G401.6 (cell line): ENCODE data around the gene AGBL1.

Experiments
- FAIRE-seq: peaks from 2 replicates; lab custom pipeline; 2012; peaks lifted over from hg19 to GRCh38; lab: Jason Lieb, UNC

Gene AGBL1

DNA sequence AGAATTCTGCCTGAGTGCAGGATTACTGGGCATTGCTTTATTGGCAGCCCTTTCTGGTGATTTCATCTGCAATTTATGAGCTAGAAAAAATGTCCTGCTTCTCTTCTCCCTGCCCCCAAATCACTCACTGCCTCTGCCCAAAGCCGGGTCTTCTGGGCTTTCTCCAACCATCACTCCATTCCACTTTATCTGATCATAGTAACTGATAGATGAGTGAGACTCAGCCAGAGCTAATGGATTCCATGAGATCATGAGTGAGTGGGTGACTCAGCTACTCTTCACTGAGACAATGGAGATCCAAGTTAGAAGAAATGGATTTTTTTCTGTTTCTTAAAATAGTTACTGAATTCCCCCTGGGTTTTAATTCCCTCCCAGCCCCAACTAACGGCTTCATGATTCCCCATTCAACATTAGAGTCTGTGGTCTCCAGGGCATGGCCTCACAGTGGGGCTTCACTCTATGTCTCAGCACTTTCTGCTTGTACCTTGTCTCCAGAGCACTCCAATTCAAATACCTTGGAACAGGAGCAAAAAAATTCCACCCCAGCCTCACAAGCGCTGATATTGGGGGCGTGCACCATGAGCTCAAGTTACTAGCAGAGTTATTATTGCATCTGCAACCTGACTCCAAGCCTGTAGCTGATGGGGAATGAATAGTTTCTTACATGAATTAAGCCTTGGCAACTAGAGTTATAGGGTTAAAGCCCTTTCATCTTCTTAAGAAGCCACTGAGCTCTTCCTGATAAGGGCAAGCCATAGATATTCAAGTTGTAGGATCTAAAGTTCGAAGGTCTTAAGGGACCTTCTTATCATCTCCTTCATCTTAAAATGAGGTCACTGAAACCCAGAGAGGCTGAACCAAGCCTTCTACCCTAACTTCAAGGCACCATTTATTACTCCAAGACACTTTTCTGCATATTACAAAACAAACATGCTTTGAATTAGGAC, 85.9 kb downstream of the AGBL1 start:
- no peak for FAIRE-seq

DNA sequence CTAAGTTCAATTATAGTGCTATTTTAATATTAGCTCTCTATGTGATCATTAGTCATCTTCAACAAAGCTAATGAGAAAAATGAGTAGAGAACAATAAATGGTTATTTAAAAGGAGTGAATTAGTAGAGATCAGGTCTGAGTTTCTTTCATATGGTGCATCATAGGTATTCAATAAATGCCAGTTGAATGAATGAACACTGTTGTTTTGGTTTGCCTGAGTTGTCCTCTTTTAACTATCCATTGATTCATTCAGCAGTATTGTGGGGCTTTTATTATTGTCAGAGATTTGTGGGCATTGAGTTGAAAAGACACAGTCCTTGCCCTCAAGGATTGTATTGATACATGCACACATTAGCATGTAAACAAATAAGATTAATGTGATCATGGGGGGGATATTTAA, 88.2 kb downstream of the AGBL1 start:
- FAIRE-seq = no peak

- no peak for FAIRE-seq
Observed at GRCh38 chr15:86178845-86179244, 99.2 kb downstream of the AGBL1 start.

GRCh38 chr15:86183596-86184491, 104.2 kb downstream of the AGBL1 start:
- FAIRE-seq = no peak

GRCh38 chr15:86193716-86194380, 114.2 kb downstream of the AGBL1 start:
- no peak for FAIRE-seq

DNA sequence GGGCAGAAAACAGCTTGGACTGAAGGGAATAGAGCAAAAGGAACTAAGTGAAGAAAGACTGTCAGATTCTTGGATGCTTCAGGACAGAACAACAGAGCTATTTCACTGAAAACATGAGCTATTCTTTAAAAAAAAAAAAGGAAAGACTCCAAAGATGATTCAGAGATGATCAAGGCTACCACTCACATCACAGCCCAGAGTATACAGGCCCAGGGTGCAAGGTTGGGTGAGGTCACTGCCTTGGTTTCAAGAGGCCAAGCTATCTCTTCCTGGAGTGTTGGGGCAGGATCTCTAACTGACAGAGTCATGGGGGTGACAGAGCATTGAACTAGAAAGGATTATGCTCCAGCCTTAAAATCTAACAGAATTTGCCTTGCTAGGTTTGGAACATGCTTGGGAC, 118.1 kb downstream of the AGBL1 start:
- no peak for FAIRE-seq

DNA sequence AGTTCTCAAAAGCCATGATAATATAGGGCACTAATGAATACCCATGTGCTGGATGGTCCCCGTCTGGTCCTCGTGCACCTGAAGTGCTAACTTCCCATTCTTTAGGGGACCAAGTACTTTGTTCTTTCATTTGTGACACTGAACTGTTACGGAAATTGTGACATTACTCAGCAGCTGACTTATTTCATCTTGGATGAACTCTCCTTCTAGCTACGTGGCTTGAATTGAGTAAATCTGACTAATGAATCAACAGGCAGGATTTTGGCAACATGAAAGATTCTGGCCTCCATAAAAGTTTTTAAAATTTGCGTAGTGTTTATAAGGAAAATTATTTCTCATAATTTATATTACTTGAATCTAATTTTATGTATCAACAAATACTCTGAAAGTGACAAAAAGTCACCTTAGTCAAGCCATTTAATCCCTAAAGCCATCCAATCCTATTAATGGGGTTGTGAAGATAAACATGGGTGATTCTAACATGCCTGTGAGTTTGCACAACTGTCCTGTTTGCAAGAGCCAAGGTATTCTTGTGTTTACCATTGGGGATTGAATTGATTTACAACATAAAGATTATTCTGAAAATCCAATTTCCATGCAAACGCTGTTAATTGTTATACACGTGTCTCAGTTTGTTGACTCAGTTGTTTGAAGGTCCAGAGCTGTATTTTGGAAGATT, 119.9 kb downstream of the AGBL1 start:
- FAIRE-seq = no peak

DNA sequence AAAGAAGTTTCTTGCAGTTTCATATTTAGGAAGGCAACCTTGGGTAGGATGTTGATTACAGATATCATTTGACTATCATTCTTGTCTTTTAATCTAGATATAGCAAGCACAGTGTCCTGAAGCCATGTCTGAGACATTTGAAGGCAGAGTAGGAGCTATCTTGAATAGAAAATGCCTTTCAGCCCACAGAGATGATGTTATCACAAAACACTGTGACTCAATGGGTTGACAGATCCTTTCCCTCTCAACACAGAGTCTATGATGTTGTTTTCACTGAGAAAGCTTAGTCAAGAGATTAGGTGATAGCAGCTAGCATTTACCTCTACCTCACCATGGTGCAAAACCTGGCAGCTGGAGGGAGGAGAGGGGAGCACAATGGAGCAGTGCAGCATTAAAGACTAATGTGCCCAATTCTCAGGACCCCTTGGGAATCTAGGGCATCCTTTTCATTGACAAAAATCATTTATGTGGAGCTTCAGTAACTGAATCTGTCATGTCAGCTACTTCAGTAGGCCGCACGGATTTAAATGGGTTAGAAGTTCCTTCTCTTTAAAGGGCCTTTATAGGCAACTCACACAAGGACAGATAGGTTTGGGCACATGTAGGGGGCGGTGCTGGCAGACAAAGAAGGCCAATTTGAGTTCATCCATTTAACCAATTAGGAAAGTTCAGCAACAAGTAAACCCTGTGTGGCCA, 121.8 kb downstream of the AGBL1 start:
- FAIRE-seq = no peak

DNA sequence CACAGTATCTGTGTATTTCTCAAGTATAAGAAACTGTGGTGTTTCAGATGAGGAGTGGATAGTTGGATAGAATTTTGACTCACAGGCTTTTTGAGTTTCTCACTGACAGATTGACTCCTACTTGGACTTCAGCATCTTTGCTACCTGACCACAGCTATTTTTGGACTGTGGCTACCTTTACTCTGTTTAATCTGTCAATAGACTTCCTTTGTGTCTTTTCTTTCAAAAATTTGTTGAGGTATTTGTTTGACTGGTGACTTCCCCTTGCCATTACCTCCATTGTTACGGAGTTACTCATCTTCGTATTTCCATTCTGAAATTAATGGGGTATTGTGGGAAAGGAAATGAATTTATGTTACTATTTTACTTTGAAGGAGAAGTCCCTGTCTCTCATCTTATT, 123.8 kb downstream of the AGBL1 start:
- no peak for FAIRE-seq

DNA sequence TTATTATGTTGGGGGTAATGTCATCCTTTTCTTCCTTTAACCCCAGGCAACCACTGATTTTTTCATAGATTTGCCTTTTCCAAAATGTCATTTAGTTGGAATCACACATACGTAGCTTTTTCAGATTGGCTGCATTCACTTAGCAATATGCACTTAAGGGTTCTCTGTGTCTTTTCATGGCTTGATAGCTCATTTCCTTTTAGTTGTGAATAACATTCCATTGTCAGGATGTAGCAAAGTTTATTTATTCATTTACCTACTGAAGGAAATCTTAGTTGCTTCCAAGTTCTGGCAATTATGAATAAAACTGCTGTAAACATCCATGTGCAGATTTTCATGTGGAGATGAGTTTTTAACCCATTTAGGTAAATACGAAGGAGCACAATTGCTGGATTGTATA, 125.4 kb downstream of the AGBL1 start:
- FAIRE-seq = no peak

- no peak for FAIRE-seq
Observed at GRCh38 chr15:86213420-86213819, 133.7 kb downstream of the AGBL1 start.

GRCh38 chr15:86213888-86214287, 134.2 kb downstream of the AGBL1 start:
- FAIRE-seq = no peak

DNA sequence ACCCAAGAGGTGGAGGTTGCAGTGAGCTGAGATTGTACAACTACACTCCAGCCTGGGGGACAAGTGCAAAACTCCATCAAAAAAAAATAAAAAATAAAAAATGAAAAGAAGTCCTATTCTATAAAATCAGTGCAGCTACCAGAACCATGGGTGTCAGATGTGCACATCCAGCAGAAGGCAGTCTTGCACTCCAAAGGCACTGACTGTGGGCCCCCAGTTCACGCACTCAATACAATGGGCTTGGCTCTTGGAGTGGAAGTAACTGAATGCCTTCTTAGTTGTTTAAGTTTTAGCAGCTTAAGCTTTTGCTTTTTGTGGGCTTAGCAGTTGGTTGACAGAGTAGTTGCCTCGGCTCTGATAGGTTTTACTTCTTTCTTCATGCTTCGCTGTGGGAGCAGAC, 141.4 kb downstream of the AGBL1 start:
- no peak for FAIRE-seq

DNA sequence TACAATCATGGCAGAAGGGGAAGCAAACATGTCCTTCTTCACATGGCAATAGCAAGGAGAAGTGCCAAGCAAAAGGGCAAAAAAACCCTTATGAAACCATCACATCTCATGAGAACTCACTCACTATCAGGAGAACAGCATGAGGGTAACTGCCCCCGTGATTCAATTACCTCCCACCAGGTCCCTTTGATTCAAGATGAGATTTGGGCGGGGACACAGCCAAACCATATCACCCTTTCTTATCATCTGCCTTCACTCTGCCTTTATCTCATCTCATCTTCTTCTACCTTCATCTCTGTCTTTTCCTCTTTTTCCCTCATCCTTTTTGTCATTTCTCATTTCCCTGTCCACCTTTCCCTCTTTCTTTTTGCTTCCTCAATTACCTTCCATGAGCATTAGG, 149.6 kb downstream of the AGBL1 start:
- no peak for FAIRE-seq

DNA sequence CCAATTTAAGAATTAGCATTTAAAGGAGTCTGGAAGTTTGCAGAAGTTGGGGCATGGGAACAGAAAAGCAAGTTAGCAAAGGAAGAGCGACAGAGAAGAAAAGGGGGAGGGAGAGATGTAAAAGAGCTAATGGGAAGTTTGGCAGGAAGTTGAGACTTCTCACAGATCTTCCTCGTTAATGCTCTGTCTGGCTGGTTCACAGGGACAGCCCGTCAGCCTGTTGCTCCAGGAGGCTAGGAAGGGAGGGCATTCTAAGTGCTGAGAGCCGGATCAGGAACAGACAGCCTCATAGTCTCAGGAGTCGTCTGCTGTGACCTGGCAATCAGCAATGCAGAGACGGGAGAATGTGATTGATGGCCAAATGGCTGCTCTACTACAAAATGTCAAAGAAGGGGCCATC, 150.3 kb downstream of the AGBL1 start:
- FAIRE-seq = no peak

DNA sequence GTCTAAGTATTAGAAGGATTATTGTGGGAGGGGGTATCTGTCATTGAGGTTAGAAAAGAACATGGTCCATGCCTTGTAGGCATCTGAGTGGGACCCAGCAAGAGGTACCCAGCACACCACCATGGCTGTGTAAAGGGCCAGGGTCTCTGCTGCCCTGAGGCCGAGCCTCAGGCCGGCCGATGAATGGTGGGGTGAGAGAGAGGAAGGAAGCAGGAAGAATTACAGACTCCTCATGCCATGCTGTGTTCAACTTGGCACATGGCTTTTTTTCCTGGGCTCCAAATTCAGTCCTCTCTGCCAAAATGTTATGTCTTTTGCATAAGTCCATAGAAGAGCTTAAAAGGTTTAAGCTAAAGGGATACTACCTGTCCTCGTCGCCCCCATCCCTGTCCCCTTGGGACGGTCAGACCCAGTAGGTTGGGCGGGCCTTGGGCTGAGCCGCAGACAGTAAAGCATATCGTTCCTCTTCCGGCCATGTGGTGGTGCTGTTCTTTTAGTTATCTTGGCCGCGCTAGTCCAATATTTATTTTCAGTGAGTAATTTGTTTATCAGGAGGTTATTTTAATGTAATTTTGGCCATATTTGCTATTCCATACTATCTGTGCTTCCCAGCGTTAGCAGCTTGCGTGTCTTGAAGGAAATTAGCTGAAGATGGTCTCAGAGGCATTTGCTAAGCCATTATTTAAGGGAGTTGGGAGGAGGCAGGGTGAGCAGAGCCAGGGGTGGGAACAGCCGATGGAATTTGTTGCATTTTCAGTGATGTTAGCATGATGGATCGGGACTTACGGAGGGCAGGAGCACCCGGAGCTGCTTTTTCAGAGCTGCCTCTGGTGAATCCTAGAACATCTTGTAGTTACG, 152.4 kb downstream of the AGBL1 start:
- FAIRE-seq = no peak

DNA sequence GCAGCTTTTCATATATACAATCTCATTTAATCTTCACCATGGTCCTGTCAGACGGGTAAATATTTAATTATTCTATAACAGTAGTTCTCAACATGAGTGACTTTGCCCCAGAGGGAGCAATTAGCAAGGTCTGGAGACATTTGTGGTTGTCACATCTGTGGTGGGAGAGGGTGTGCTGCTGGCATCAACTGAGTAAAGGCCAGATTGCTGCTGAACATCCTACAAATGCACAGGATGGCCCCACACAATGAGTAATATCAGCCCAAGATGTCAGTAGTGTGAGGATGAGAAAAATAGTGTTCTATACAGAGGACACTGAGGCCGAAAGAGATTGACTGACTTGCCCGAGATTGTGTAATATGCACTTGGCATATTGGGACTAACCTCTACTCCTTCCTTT, 156.0 kb downstream of the AGBL1 start:
- FAIRE-seq = no peak

- no peak for FAIRE-seq
Observed at GRCh38 chr15:86236356-86237110, 156.9 kb downstream of the AGBL1 start.

DNA sequence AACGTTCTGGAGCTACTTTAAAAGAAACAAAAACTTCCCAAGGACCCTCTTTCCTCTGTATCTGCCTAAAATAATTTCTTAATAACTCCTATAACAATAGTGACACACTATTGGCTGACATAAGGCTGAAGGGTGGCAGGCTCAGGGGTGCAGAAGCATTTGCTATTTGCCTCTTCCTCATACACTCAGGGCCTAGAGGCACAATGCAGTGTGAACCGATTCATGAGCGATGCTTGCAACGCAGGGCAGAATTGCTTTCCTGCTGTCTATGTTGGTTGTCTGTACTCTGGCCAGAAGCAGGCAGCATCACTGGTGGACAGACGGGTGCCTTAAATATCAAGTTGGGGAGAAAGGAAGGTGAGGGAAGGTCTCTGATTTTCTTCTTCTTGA, 157.4 kb downstream of the AGBL1 start:
- no peak for FAIRE-seq
